GM12872 (cell line): ENCODE data around the gene TNRC6C.

Source experiments
- TF ChIP-seq, protein P1 (sequence below): IDR thresholded peaks from 3 replicates; pipeline ENCODE4 v1.5.1; 2011; ENCODE audit warnings: low read depth, mild to moderate bottlenecking, low read length, moderate library complexity; ENCODE audit not compliant: insufficient read depth

Gene TNRC6C

DNA sequence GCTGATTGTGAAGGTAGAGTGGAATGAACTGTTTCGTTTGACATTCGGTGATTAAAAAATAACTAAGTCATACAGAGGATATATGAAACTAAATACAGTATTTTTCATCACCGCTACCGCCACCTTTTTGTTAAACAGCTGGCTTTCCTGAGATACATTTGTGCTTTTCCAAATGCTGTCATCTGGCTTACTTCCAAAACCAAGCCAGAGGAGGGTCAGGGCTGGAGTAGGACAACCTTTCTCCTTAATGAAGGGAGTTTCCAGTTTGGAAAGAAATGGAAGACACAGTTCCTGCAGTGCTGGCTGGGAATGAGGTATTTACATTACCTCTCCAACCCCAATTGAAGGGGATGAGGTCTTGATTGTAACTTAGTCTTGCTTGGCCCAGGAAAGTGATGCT, 3.2 kb downstream of the TNRC6C start:
- TF ChIP-seq, protein P1, sequence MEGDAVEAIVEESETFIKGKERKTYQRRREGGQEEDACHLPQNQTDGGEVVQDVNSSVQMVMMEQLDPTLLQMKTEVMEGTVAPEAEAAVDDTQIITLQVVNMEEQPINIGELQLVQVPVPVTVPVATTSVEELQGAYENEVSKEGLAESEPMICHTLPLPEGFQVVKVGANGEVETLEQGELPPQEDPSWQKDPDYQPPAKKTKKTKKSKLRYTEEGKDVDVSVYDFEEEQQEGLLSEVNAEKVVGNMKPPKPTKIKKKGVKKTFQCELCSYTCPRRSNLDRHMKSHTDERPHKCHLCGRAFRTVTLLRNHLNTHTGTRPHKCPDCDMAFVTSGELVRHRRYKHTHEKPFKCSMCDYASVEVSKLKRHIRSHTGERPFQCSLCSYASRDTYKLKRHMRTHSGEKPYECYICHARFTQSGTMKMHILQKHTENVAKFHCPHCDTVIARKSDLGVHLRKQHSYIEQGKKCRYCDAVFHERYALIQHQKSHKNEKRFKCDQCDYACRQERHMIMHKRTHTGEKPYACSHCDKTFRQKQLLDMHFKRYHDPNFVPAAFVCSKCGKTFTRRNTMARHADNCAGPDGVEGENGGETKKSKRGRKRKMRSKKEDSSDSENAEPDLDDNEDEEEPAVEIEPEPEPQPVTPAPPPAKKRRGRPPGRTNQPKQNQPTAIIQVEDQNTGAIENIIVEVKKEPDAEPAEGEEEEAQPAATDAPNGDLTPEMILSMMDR: no peak

DNA sequence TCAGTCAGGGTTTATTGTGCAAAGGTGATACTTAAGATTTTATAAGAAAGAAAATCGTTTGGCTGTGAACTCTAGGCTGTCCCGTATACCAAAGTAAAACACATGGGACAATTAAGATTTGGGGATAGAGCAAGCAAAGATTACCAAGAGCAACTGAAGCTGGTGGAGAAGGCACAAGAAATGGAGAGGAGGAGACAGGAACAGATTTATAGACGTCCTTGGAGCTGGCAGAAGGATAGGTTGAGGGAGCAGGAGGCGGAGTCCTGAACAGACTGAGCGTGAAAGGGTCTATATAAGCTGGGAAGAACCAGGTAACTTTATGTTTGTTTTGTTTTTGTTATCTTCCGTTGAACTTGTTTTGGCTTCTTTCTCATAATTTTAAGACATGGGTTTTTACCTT, 3.8 kb downstream of the TNRC6C start:
- TF ChIP-seq, protein P1: no peak

DNA sequence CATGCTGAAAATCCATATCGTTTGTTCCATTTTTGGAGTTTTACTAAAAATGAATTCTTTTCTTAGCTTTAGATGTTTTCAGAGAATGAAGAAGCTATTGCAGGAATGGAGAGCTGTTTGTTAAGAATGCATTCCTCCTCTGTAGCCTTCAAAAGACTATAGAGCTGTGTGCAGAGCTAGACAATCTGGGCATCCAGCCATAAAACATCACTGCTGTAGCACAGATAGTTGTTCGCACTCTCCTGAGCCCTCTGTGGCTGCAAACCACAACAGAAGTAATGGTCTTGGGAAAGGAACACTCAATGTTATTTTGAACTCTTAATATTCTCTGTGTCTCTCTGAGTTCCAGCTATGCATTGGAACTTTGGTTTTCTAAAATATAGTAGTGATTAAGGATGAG, 4.9 kb downstream of the TNRC6C start:
- TF ChIP-seq, protein P1: no peak

DNA sequence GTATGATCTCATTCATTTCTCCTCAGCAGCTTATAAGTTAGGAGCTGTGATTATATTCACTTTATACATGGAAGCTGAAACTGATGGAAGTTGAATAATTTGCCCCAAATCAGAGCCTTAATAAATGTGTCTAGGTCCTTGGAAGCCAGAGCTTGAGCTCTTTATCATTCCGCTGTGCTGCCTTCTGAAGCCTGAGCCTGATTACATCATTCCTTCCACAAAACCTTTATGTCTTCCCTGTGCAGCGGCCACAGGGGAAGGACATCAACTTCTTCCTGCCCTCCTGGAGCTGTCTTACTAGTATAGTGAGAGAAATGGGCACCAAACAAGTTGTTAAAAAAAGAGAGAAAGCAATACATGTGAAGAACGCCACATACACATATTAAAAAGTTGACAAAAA, 6.8 kb downstream of the TNRC6C start:
- TF ChIP-seq, protein P1: no peak

DNA sequence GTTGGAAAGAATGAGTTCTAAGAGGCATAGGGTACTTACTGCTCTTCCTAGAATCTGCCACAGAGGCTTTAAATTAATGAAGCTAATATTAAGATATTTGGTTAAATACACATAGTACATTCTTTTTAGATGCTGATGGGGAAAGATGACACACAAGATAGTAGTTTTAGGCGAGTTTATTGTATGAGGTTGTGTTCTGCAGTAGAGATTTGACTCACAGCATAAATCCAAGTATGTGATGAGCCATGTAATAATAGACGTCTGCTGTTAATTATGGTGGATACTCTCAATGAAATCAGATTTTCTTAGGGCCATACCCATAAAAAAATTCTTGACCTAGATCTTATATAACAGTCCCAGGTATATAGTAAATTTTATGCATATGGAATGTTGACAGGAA, 8.0 kb downstream of the TNRC6C start:
- TF ChIP-seq, protein P1: no peak

DNA sequence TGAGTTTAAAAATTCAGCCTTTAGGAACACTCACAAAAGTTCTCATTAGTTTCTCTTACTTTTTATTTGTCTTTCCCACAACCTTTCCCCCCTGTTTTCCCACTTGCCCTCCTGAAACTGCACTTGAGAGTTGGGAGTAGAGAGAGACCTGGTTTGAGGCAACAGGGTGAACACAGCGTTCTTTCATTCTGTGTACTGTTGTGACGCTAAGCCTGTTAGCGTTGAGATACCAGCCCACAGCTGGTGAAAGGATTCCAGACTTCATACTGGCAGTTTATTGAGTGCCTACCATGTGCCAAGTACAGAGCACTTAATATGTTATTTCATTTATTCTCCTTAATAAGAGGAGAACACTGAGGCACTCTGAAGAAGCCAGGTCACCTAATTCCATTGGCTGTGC, 10.3 kb downstream of the TNRC6C start:
- TF ChIP-seq, protein P1: no peak

DNA sequence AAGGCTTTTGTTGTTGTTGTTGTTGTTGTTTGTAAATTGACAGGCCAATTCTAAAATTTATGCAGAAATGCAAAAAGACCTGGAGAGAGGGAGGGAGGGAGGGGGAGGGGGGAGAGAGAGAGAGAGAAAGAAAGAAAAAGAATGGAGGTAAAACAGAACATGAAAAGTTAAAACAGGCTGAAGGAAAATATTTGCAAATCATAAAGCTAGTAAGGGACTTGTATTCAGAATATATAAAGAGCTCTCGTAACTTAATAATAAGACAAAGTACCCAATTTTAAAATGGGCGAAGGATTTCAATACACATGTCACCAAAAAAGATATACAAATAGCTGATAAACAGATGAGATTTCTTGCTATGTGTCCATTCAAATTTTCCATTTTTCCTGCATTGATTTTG, 15.4 kb downstream of the TNRC6C start:
- TF ChIP-seq, protein P1: no peak

DNA sequence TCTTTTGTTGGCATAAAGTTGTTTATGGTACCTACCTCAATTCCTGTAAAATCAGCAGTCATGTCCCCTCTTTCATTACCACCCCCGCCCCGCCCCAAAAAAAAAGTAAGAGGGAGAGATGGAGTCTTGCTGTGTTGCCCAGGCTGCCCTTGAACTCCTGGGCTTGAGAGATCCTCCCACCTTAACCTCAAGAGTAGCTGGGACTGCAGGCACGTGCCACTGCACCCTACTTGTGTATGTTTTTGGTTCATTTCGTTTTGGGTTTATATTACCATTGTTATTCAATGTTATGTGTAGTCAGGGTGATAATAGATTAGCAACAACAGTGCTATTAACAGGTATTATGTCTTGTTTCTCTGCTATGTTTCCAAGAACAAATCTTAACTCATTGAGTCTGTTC, 15.9 kb downstream of the TNRC6C start:
- TF ChIP-seq, protein P1: no peak
